ENCODE measurements around the gene MUC4. TPM values are rescaled to one million over a fixed set of nuclear protein-coding genes. Genes with fewer than 3 reads are reported as not detected.
"Not testable (repeated sequence)": the region's sequence is repeated elsewhere in the genome, so short reads cannot be mapped to it uniquely, and the experiment has no call there.

Gene MUC4
- total RNA-seq, 4 donors from 2014 or later = not detected

DNA sequence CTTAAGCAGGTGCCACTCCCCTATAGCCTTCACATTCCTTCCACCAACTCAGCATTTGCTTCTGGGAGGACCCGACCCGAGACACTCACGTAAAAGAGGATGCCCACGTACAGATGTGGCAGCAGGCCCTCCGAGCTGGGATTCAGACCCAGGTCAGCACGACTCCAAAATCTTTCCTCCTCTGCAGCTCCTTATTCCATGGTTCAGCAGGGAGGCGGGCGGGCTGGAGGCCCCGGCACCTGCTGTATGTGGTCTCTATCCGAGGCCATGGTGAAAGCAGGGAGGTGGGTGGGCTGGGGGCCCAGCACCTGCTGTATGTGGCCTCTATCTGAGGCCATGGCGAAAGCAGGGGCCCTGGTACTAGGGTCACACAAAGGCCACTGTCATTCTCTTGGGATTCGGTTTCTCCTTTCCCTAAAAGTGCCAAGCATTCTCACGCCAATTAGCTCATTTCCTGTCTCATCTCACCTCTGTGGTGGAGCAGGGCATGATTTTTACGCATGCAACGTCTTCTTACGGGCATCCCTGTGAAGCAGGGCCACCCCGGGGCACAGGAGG is 5.9 kb upstream of the MUC4 start:
- no peak for DNase-seq (ENCODE audit: low spot score in 2 of 2)
- Histone ChIP-seq H3K36me3 (no peaks in the 10 kb centered on the region), H3K9me3 (no peaks in the 10 kb centered on the region), H3K27me3 (peaks cover 0 to 10% of the 10 kb centered on the region in 2 donors), H3K4me3 (no peak overlapping the region), H3K4me1 (no peaks in the 10 kb centered on the region), H3K27ac (no peak overlapping the region)
- TF ChIP-seq EP300 (IDR thresholded peaks at IDR 0.05) (no peak), POLR2A (IDR thresholded peaks at IDR 0.05) (no peak)
- TF ChIP-seq, protein P1, sequence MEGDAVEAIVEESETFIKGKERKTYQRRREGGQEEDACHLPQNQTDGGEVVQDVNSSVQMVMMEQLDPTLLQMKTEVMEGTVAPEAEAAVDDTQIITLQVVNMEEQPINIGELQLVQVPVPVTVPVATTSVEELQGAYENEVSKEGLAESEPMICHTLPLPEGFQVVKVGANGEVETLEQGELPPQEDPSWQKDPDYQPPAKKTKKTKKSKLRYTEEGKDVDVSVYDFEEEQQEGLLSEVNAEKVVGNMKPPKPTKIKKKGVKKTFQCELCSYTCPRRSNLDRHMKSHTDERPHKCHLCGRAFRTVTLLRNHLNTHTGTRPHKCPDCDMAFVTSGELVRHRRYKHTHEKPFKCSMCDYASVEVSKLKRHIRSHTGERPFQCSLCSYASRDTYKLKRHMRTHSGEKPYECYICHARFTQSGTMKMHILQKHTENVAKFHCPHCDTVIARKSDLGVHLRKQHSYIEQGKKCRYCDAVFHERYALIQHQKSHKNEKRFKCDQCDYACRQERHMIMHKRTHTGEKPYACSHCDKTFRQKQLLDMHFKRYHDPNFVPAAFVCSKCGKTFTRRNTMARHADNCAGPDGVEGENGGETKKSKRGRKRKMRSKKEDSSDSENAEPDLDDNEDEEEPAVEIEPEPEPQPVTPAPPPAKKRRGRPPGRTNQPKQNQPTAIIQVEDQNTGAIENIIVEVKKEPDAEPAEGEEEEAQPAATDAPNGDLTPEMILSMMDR (IDR thresholded peaks at IDR 0.05) = no peak
- 80 to 85% methylated on average over 17 of the region's 17 CpGs for WGBS, 2 donors

DNA sequence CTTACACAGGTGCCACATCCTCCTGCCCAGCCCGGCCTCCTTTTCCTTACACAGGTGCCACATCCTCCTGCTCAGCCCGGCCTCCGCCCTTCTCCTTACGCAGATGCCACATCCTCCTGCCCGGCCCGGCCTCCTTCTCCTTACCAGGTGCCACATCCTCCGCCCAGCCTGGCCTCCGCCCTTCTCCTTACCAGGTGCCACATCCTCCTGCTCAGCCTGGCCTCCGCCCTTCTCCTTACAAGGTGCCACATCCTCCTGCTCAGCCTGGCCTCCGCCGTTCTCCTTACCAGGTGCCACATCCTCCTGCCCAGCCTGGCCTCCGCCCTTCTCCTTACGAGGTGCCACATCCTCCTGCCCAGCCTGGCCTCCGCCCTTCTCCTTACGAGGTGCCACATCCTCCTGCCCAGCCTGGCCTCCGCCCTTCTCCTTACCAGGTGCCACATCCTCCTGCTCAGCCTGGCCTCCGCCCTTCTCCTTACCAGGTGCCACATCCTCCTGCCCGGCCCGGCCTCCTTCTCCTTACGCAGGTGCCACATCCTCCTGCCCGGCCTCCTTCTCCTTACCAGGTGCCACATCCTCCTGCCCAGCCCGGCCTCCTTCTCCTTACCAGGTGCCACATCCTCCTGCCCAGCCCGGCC is 4.7 kb upstream of the MUC4 start:
- 93 to 95% methylated on average over 23 of the region's 23 CpGs for WGBS, 2 donors
- not testable (repeated sequence) for H3K9me3 ChIP-seq; DNase-seq (ENCODE audit: low spot score in 2 of 2); H3K36me3 ChIP-seq; H3K4me3 ChIP-seq; H3K4me1 ChIP-seq; H3K27ac ChIP-seq
- H3K27me3 ChIP-seq = peaks cover 0 to 20% of the 10 kb centered on the region in 2 donors

DNA sequence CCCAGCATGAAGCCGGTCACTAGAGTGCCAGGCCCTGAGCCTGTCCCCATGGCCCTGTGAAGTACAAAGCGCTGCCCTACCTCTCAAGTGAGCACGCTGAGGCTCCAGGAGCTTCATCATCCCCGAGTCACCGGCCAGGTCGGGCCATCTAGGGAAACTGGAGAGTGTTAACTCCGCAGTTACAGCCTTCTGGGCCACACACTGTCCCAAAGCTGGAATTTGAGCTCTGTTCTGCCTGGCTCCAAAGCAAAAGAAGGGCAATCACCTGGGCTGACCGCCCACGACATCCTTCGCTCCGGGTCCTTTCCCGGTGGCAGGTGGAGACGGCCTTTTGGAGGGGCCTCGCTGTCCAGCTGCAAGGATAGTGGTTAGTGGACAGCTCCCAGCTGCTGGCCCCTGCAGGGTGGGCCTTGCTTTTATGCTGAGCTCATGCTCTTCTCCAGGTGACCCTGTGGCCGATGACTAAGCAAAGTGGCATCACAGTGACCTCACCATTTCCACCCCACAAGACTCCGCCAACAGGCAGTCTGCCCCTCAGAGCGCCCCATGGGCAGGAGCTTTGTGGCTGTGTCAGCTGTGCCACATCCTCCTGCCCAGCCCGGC is 3.5 kb upstream of the MUC4 start:
- H3K36me3 ChIP-seq = no peaks in the 10 kb centered on the region
- no peaks in the 10 kb centered on the region for H3K9me3 ChIP-seq
- peaks cover 0 to 26% of the 10 kb centered on the region in 2 donors for H3K27me3 ChIP-seq
- no peak overlapping the region for H3K27ac ChIP-seq
- TF ChIP-seq POLR2A (IDR thresholded peaks at IDR 0.05) (no peak), EP300 (IDR thresholded peaks at IDR 0.05) (no peak)
- TF ChIP-seq, protein P1 (IDR thresholded peaks at IDR 0.05) = no peak
- no peak overlapping the region for H3K4me3 ChIP-seq
- DNase-seq (ENCODE audit: low spot score in 2 of 2) = no peak
- no peaks in the 10 kb centered on the region for H3K4me1 ChIP-seq
- 79 to 83% methylated on average over 16 to 18 of the region's 18 CpGs for WGBS, 2 donors

DNA sequence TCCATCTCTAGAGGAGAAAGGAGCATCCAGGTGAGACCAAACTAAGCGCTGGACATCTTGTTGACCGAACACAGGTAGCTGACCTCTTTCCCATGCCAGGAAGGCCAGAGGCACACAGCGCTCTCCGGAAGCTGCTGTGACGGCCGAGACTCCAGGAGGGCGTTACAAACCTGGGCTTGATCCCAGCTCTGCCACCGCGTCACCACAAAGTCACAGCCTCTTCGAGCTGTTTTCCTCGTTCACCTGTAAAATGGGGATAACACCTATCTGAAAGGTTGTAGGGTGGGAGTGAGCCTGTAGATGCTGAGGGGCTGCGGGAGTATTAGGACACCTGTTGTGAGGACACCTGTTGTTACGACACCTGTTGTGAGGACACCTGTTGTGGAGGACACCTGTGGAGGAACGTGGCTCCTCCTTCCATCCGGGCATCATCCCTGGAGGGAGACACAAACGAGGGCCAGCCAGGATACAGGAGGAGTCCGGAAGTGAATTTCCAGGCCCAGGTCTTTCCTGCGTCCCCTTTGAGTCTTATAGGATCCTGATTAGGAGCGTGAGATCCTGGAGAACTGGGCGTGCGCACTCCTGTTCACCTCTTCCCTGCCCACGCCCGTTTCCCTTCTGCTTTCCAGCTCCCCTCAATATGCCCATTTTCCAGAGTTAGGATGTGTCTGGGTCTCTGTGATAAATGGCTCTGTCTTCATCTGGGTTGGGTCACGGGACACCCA is 2.3 kb upstream of the MUC4 start:
- 89 to 94% methylated on average over 24 of the region's 24 CpGs for WGBS, 2 donors
- no peaks in the 10 kb centered on the region for H3K4me1 ChIP-seq
- H3K9me3 ChIP-seq = no peaks in the 10 kb centered on the region
- H3K4me3 ChIP-seq = no peak overlapping the region
- H3K36me3 ChIP-seq = no peaks in the 10 kb centered on the region
- TF ChIP-seq EP300 (IDR thresholded peaks at IDR 0.05) (no peak), POLR2A (IDR thresholded peaks at IDR 0.05) (no peak)
- TF ChIP-seq, protein P1 (IDR thresholded peaks at IDR 0.05) = no peak
- no peak overlapping the region for H3K27ac ChIP-seq
- H3K27me3 ChIP-seq = peaks cover 0 to 30% of the 10 kb centered on the region in 2 donors
- no peak for DNase-seq (ENCODE audit: low spot score in 2 of 2)

- H3K4me3 ChIP-seq = no peak overlapping the region
- 87 to 89% methylated on average over 20 of the region's 20 CpGs for WGBS, 2 donors
- H3K36me3 ChIP-seq = no peaks in the 10 kb centered on the region
- no peaks in the 10 kb centered on the region for H3K4me1 ChIP-seq
- H3K9me3 ChIP-seq = no peaks in the 10 kb centered on the region
- no peak overlapping the region for H3K27ac ChIP-seq
- H3K27me3 ChIP-seq = peaks cover 0 to 30% of the 10 kb centered on the region in 2 donors
- DNase-seq (ENCODE audit: low spot score in 2 of 2) = no peak
- TF ChIP-seq, protein P1 (IDR thresholded peaks at IDR 0.05) = no peak
- TF ChIP-seq EP300 (IDR thresholded peaks at IDR 0.05) (no peak), POLR2A (IDR thresholded peaks at IDR 0.05) (no peak)
These were observed 637 bp upstream of the MUC4 start for GRCh38 chr3:195812366-195812765.
